Fibroblast of lung (primary cell): ENCODE data around the gene STXBP6. TPM values are rescaled to one million over a fixed set of nuclear protein-coding genes. Genes with fewer than 3 reads are reported as not detected.

Source experiments
- DNase-seq, 2 donors: peaks; one replicate each; pipeline versions ENCODE4 v3.0.0 to v3.0.0-alpha.2; 2010; ENCODE audit warnings: low read depth in 2 of 2
- H2AFZ ChIP-seq: 2 replicates; pipeline ENCODE4 v1.5.1; 2012; ENCODE audit warnings: low read length, control low read depth, inconsistent platforms
- H3K27ac ChIP-seq: 2 replicates; pipeline ENCODE4 v1.5.1; 2011; ENCODE audit warnings: low read length, control low read depth; ENCODE audit not compliant: insufficient read depth
- H3K27me3 ChIP-seq: 2 replicates; pipeline ENCODE4 v1.5.1; 2011; ENCODE audit warnings: mild to moderate bottlenecking, low read length; ENCODE audit not compliant: control insufficient read depth, insufficient read depth
- H3K36me3 ChIP-seq: 2 replicates; pipeline ENCODE4 v1.5.1; 2011; ENCODE audit warnings: low read length; ENCODE audit not compliant: control insufficient read depth, insufficient read depth
- H3K4me1 ChIP-seq: 2 replicates; pipeline ENCODE4 v1.5.1; 2011; ENCODE audit warnings: low read length; ENCODE audit not compliant: control insufficient read depth, insufficient read depth; ENCODE audit errors: extremely low read depth
- H3K4me2 ChIP-seq: 2 replicates; pipeline ENCODE4 v1.5.1; 2011; ENCODE audit warnings: low read length, control low read depth; ENCODE audit not compliant: insufficient read depth; ENCODE audit errors: extremely low read depth
- H3K4me3 ChIP-seq, 4 experiments: fragments of 200-600 bp in 1 of 4; sonication (generic) in 1 of 4; replicated peaks in 1 of 4; 2 replicates each; pipeline ENCODE4 v1.5.1; 2011 to 2016; ENCODE audit warnings: low read length in 4 of 4, low read depth in 3 of 4, mild to moderate bottlenecking in 3 of 4, control low read depth in 2 of 4, inconsistent platforms in 1 of 4, mixed read lengths in 1 of 4; ENCODE audit not compliant: insufficient read depth in 1 of 4; ENCODE audit errors: control extremely low read depth in 1 of 4
- H3K79me2 ChIP-seq: 2 replicates; pipeline ENCODE4 v1.5.1; 2012; ENCODE audit warnings: mild to moderate bottlenecking, low read length, inconsistent platforms; ENCODE audit not compliant: control insufficient read depth, insufficient read depth
- H3K9ac ChIP-seq: 2 replicates; pipeline ENCODE4 v1.5.1; 2011; ENCODE audit warnings: mild to moderate bottlenecking, low read length, control low read depth; ENCODE audit not compliant: insufficient read depth
- H3K9me3 ChIP-seq: 2 replicates; pipeline ENCODE4 v1.5.1; 2012; ENCODE audit warnings: low read depth, low read length; ENCODE audit not compliant: control insufficient read depth, insufficient read depth
- H4K20me1 ChIP-seq: 2 replicates; pipeline ENCODE4 v1.5.1; 2011; ENCODE audit warnings: low read length; ENCODE audit not compliant: control insufficient read depth, insufficient read depth; ENCODE audit errors: extremely low read depth
- EZH2 ChIP-seq: IDR thresholded peaks from 2 replicates; pipeline ENCODE4 v1.5.1; 2012; ENCODE audit warnings: low read length, control low read depth, mild to moderate bottlenecking; ENCODE audit errors: missing control alignments
- polyA plus RNA-seq, 2 donors: library from polyadenylated mRNA; depleted of rRNA in 1 of 2; stranded (reverse) in 1 of 2; unstranded in 1 of 2; fragments of >200 nt; gene quantifications; 2 replicates each; pipeline ENCODE4 v1.2.1, GENCODE V29; 2011 to 2012; ENCODE audit warnings: missing spikeins in 1 of 2
- total RNA-seq: library from RNA; depleted of rRNA; stranded (reverse); fragments of >200 nt; gene quantifications from 2 replicates; pipeline ENCODE4 v1.2.1, GENCODE V29; 2014
- TF ChIP-seq, protein P1 (sequence below), 2 donors: IDR thresholded peaks in 1 of 2; conservative IDR thresholded peaks in 1 of 2; 1 replicate in 1 of 2; 2 replicates in 1 of 2; pipeline ENCODE4 v1.5.1; 2011 to 2012; ENCODE audit warnings: low read length in 2 of 2, control low read depth in 1 of 2, inconsistent platforms in 1 of 2, low read depth in 1 of 2, mild to moderate bottlenecking in 1 of 2

Gene STXBP6
- total and polyA plus RNA-seq, 2 donors (not counting 1 experiment from before 2014, with no cell fraction given): 4.5 to 17.8 TPM

DNA sequence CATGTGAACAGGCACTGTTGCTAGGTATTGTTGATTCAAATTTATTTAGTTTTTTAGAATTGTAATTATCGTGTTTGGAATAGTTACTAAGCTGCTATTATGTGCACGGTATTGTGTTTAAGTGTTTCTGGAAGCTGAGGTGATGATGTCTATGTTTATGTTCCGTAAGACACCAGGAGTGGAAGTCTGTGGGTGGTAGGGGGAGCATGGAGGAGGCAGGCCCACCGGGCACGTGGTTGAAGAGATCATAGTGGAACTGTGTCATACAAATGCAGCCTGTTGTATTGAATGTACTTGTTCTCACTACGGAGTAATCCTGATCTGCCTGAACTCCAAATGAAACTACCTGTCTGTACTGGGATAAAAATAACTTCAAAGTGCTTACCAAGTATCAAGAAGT lies 36.1 kb upstream of the STXBP6 start:
- Histone ChIP-seq H3K79me2 (no peaks in the 10 kb centered on the region), H3K4me1 (peaks cover 2% of the 10 kb centered on the region), H3K9ac (no peak overlapping the region), H3K27me3 (peaks cover 2% of the 10 kb centered on the region), H3K36me3 (no peaks in the 10 kb centered on the region), H3K4me3 (no peak overlapping the region), H3K4me2 (no peak overlapping the region), H4K20me1 (no peaks in the 10 kb centered on the region), H3K27ac (no peak overlapping the region), H3K9me3 (no peaks in the 10 kb centered on the region), H2AFZ (no peak overlapping the region)
- DNase-seq: no peak
- TF ChIP-seq EZH2: no peak
- TF ChIP-seq, protein P1, sequence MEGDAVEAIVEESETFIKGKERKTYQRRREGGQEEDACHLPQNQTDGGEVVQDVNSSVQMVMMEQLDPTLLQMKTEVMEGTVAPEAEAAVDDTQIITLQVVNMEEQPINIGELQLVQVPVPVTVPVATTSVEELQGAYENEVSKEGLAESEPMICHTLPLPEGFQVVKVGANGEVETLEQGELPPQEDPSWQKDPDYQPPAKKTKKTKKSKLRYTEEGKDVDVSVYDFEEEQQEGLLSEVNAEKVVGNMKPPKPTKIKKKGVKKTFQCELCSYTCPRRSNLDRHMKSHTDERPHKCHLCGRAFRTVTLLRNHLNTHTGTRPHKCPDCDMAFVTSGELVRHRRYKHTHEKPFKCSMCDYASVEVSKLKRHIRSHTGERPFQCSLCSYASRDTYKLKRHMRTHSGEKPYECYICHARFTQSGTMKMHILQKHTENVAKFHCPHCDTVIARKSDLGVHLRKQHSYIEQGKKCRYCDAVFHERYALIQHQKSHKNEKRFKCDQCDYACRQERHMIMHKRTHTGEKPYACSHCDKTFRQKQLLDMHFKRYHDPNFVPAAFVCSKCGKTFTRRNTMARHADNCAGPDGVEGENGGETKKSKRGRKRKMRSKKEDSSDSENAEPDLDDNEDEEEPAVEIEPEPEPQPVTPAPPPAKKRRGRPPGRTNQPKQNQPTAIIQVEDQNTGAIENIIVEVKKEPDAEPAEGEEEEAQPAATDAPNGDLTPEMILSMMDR (conservative IDR thresholded peaks at IDR 0.05 in 1 of 2, IDR thresholded peaks at IDR 0.05 in 1 of 2; ENCODE audit: low read depth in 1 of 2, low read length in 2 of 2): no peak

DNA sequence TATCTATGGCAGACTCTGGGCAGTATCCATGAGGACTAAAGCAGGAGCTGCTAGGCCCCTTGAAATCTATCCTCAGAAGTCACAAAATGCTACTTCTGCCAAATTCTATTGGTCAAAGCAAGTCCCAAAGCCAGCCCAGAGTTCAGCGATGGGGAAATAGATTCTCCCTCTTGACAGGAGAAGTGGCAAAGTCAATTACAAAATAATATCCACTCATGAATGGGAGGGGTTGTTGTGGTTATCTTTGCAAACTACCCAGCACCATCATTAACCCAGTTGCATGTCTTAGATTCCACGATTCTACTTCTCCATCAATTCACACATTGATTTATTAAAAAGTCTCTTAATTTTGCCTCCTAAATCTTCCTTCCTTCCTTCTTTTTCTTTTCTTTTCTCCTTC lies 30.7 kb upstream of the STXBP6 start:
- Histone ChIP-seq H2AFZ (no peak overlapping the region), H3K4me2 (no peak overlapping the region), H4K20me1 (no peaks in the 10 kb centered on the region), H3K27me3 (peaks cover 2% of the 10 kb centered on the region), H3K27ac (no peak overlapping the region), H3K9ac (no peak overlapping the region), H3K79me2 (no peaks in the 10 kb centered on the region), H3K4me3 (no peak overlapping the region), H3K36me3 (no peaks in the 10 kb centered on the region), H3K9me3 (no peaks in the 10 kb centered on the region), H3K4me1 (no peaks in the 10 kb centered on the region)
- no peak for DNase-seq
- TF ChIP-seq, protein P1 (conservative IDR thresholded peaks at IDR 0.05 in 1 of 2, IDR thresholded peaks at IDR 0.05 in 1 of 2; ENCODE audit: low read depth in 1 of 2, low read length in 2 of 2): no peak
- TF ChIP-seq EZH2: no peak

DNA sequence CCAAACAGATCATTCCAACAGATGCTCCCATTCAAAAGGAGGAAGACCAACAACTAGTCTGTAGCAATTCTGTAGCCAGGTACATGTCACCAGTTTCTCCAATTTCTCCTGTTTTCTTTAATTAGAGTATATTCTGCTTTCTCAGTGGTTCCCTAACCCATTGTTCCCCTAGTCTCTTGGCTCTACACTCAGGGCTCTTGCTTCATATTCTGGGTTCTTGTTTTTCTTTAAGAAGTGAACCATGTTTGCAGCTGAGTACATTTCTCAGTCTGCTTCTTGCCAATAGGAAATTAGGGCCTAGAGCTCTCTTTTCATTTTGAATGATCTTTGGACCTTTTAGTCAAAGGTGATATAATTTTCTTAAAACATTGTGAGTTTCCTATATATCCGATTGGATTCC lies 29.4 kb upstream of the STXBP6 start:
- Histone ChIP-seq H3K36me3 (no peaks in the 10 kb centered on the region), H2AFZ (no peak overlapping the region), H3K79me2 (no peaks in the 10 kb centered on the region), H3K9me3 (no peaks in the 10 kb centered on the region), H3K4me3 (no peak overlapping the region), H3K4me1 (no peaks in the 10 kb centered on the region), H3K9ac (no peak overlapping the region), H3K27me3 (peaks cover 2% of the 10 kb centered on the region), H4K20me1 (no peaks in the 10 kb centered on the region), H3K27ac (no peak overlapping the region), H3K4me2 (no peak overlapping the region)
- no peak for DNase-seq
- TF ChIP-seq EZH2: no peak
- TF ChIP-seq, protein P1 (conservative IDR thresholded peaks at IDR 0.05 in 1 of 2, IDR thresholded peaks at IDR 0.05 in 1 of 2; ENCODE audit: low read depth in 1 of 2, low read length in 2 of 2): no peak
